A549 (cell line): ENCODE measurements around the gene ETS2.

Experiments used
- CHD2 ChIP-seq: fragments of 150-350 bp; IDR thresholded peaks from 2 replicates; pipeline ENCODE4 v1.6.1; 2014; ENCODE audit warnings: low read length; ENCODE audit not compliant: partially characterized antibody
- CTCF ChIP-seq: fragments of >200 bp; sonication (Bioruptor Twin); formaldehyde crosslinking; IDR thresholded peaks from 3 replicates; pipeline ENCODE4 v1.5.1; 2016
- EP300 ChIP-seq, 2 experiments: fragments of >200 bp; sonication (Bioruptor Twin); formaldehyde crosslinking; IDR thresholded peaks; 2 replicates in 1 of 2; 3 replicates in 1 of 2; pipeline ENCODE4 v1.6.1; 2016 to 2017
- ESRRA ChIP-seq: fragments of 150-350 bp; IDR thresholded peaks from 2 replicates; pipeline ENCODE4 v1.6.1; 2014; ENCODE audit warnings: mild to moderate bottlenecking, low read length, borderline replicate concordance
- HOXB5 ChIP-seq: fragments of 250-450 bp; sonication (Bioruptor Pico); IDR thresholded peaks from 2 replicates; pipeline ENCODE4 v1.5.0; 2020; ENCODE audit warnings: mild to moderate bottlenecking, moderate library complexity
- MAFK ChIP-seq: fragments of 450-650 bp; IDR thresholded peaks from 2 replicates; pipeline ENCODE4 v1.6.1; 2014; ENCODE audit not compliant: partially characterized antibody
- MAX ChIP-seq: IDR thresholded peaks from 2 replicates; pipeline ENCODE4 v1.6.1; 2012
- NFE2L2 ChIP-seq: fragments of 150-350 bp; conservative IDR thresholded peaks from 2 replicates; pipeline ENCODE4 v1.6.1; 2014; ENCODE audit warnings: low read length
- NR3C1 ChIP-seq: fragments of >200 bp; sonication (Bioruptor Twin); formaldehyde crosslinking; IDR thresholded peaks from 3 replicates; pipeline ENCODE4 v1.6.1; 2017
- POLR2A ChIP-seq: IDR thresholded peaks from 2 replicates; pipeline ENCODE4 v1.6.1; 2012; ENCODE audit warnings: mild to moderate bottlenecking, low read length
- RAD21 ChIP-seq, 2 experiments: fragments of >200 bp in 1 of 2; sonication (Bioruptor Twin) in 1 of 2; formaldehyde crosslinking in 1 of 2; IDR thresholded peaks in 1 of 2; conservative IDR thresholded peaks in 1 of 2; 2 replicates in 1 of 2; 3 replicates in 1 of 2; pipeline ENCODE4 v1.6.1; 2012 to 2018; ENCODE audit warnings: inconsistent platforms in 1 of 2
- SMC3 ChIP-seq: fragments of >200 bp; sonication (Bioruptor Twin); formaldehyde crosslinking; IDR thresholded peaks from 3 replicates; pipeline ENCODE4 v1.6.1; 2018; ENCODE audit warnings: inconsistent platforms
- USF2 ChIP-seq: fragments of 450-650 bp; IDR thresholded peaks from 2 replicates; pipeline ENCODE4 v1.6.1; 2014; ENCODE audit warnings: antibody characterized with exemption

GRCh38 chr21:38857152-38857825 lies 51.6 kb downstream of the ETS2 start:
- no peak for TF ChIP-seq EP300 (IDR thresholded peaks at IDR 0.05)
- no peak for TF ChIP-seq MAFK
- TF ChIP-seq CTCF = no peak
- TF ChIP-seq USF2 = no peak
- no peak for TF ChIP-seq POLR2A
- TF ChIP-seq RAD21 (conservative IDR thresholded peaks at IDR 0.05 in 1 of 2, IDR thresholded peaks at IDR 0.05 in 1 of 2) = no peak
- TF ChIP-seq NFE2L2 = no peak
- no peak for TF ChIP-seq HOXB5
- TF ChIP-seq ESRRA = no peak
- no peak for TF ChIP-seq MAX
- TF ChIP-seq NR3C1 = no peak
- no peak for TF ChIP-seq SMC3
- no peak for TF ChIP-seq CHD2
